Measurements from ENCODE around the gene TMEM126A.

TMEM126A gene

GRCh38 chr11:85620256-85620655 is 27.5 kb upstream of the TMEM126A start:
- H2BK12ac ChIP-seq (ENCODE audit: low read length) = no peak overlapping the region
- H4K12ac ChIP-seq (ENCODE audit: low read depth, low read length) = no peak overlapping the region
- no peaks in the 10 kb centered on the region for H3K4me1 ChIP-seq (ENCODE audit: control insufficient read depth in 1 of 2, insufficient read depth in 2 of 2, low read length in 2 of 2)
- no peak overlapping the region for H3K14ac ChIP-seq (ENCODE audit: low read length)
- WGBS (ENCODE audit: extremely low coverage, insufficient coverage, insufficient read length) = no CpG with 5 or more reads among the region's 3 CpGs
- H4K8ac ChIP-seq (ENCODE audit: low read depth, low read length) = no peak overlapping the region
- H3K9me3 ChIP-seq (ENCODE audit: insufficient read depth, low read depth, low read length) = no peaks in the 10 kb centered on the region
- no peak overlapping the region for H3K4ac ChIP-seq (ENCODE audit: low read depth, low read length)
- no peaks in the 10 kb centered on the region for H3K79me1 ChIP-seq (ENCODE audit: low read length)
- DNase-seq = no peak
- H3K23ac ChIP-seq (ENCODE audit: low read length) = no peak overlapping the region
- no peak overlapping the region for H3K27ac ChIP-seq (ENCODE audit: low read depth, low read length)
- no peaks in the 10 kb centered on the region for H3K27me3 ChIP-seq (ENCODE audit: insufficient read depth, low read length)
- no peak overlapping the region for H2AFZ ChIP-seq (ENCODE audit: insufficient read depth, low read length, poor library complexity)
- no peaks in the 10 kb centered on the region for H3K36me3 ChIP-seq (ENCODE audit: control insufficient read depth in 1 of 2, insufficient read depth in 2 of 2, low read length in 2 of 2)
- H2BK5ac ChIP-seq (ENCODE audit: low read depth, low read length, poor library complexity) = no peak overlapping the region
- H2BK120ac ChIP-seq (ENCODE audit: insufficient read depth, low read length, poor library complexity) = no peak overlapping the region
- no peak overlapping the region for H3K4me3 ChIP-seq (ENCODE audit: low read depth, low read length)
- H3K4me2 ChIP-seq (ENCODE audit: low read length) = no peak overlapping the region
- no peak overlapping the region for H2AK5ac ChIP-seq (ENCODE audit: low read length)
- H3K79me2 ChIP-seq (ENCODE audit: control insufficient read depth, insufficient read depth, low read length, poor library complexity) = no peaks in the 10 kb centered on the region
- H3K18ac ChIP-seq (ENCODE audit: low read length) = no peak overlapping the region
- H3K9ac ChIP-seq (ENCODE audit: low read length) = no peak overlapping the region
- H4K91ac ChIP-seq (ENCODE audit: low read depth, low read length) = no peak overlapping the region

GRCh38 chr11:85626496-85626895 is 21.3 kb upstream of the TMEM126A start:
- H4K8ac ChIP-seq (ENCODE audit: low read depth, low read length) = no peak overlapping the region
- H3K79me2 ChIP-seq (ENCODE audit: control insufficient read depth, insufficient read depth, low read length, poor library complexity) = peaks cover 2% of the 10 kb centered on the region
- no peak for DNase-seq
- no peak overlapping the region for H4K91ac ChIP-seq (ENCODE audit: low read depth, low read length)
- H3K4me2 ChIP-seq (ENCODE audit: low read length) = no peak overlapping the region
- H3K27me3 ChIP-seq (ENCODE audit: insufficient read depth, low read length) = no peaks in the 10 kb centered on the region
- H3K4me3 ChIP-seq (ENCODE audit: low read depth, low read length) = no peak overlapping the region
- no peak overlapping the region for H2BK5ac ChIP-seq (ENCODE audit: low read depth, low read length, poor library complexity)
- no peak overlapping the region for H3K4ac ChIP-seq (ENCODE audit: low read depth, low read length)
- no peak overlapping the region for H3K9ac ChIP-seq (ENCODE audit: low read length)
- peaks cover 0 to 4% of the 10 kb centered on the region in 2 experiments for H3K4me1 ChIP-seq (ENCODE audit: control insufficient read depth in 1 of 2, insufficient read depth in 2 of 2, low read length in 2 of 2)
- peaks cover 7% of the 10 kb centered on the region for H3K79me1 ChIP-seq (ENCODE audit: low read length)
- no peak overlapping the region for H2BK12ac ChIP-seq (ENCODE audit: low read length)
- peaks cover 2 to 4% of the 10 kb centered on the region in 2 experiments for H3K36me3 ChIP-seq (ENCODE audit: control insufficient read depth in 1 of 2, insufficient read depth in 2 of 2, low read length in 2 of 2)
- H4K12ac ChIP-seq (ENCODE audit: low read depth, low read length) = no peak overlapping the region
- no peaks in the 10 kb centered on the region for H3K9me3 ChIP-seq (ENCODE audit: insufficient read depth, low read depth, low read length)
- no peak overlapping the region for H3K18ac ChIP-seq (ENCODE audit: low read length)
- H2AK5ac ChIP-seq (ENCODE audit: low read length) = no peak overlapping the region
- H2AFZ ChIP-seq (ENCODE audit: insufficient read depth, low read length, poor library complexity) = no peak overlapping the region
- H3K23ac ChIP-seq (ENCODE audit: low read length) = no peak overlapping the region
- no peak overlapping the region for H2BK120ac ChIP-seq (ENCODE audit: insufficient read depth, low read length, poor library complexity)
- no peak overlapping the region for H3K14ac ChIP-seq (ENCODE audit: low read length)
- no peak overlapping the region for H3K27ac ChIP-seq (ENCODE audit: low read depth, low read length)
- no CpG with 5 or more reads among the region's 2 CpGs for WGBS (ENCODE audit: extremely low coverage, insufficient coverage, insufficient read length)

- Histone ChIP-seq H3K27ac (ENCODE audit: low read depth, low read length) (peak within 1 kb of the TSS; percentile 37), H3K4me1 (ENCODE audit: control insufficient read depth in 1 of 2, insufficient read depth in 2 of 2, low read length in 2 of 2) (peaks cover 0 to 4% of the 10 kb centered on the region in 2 experiments), H4K12ac (ENCODE audit: low read depth, low read length) (peak within 1 kb of the TSS; percentile 61), H2BK12ac (ENCODE audit: low read length) (no peak within 1 kb of the TSS), H2AK5ac (ENCODE audit: low read length) (no peak within 1 kb of the TSS), H4K8ac (ENCODE audit: low read depth, low read length) (peak within 1 kb of the TSS; percentile 73), H3K9me3 (ENCODE audit: insufficient read depth, low read depth, low read length) (no peaks in the 10 kb centered on the region), H3K27me3 (ENCODE audit: insufficient read depth, low read length) (no peaks in the 10 kb centered on the region), H3K23ac (ENCODE audit: low read length) (no peak within 1 kb of the TSS), H2BK5ac (ENCODE audit: low read depth, low read length, poor library complexity) (peak within 1 kb of the TSS; percentile 36), H3K36me3 (ENCODE audit: control insufficient read depth in 1 of 2, insufficient read depth in 2 of 2, low read length in 2 of 2) (peaks cover 2 to 4% of the 10 kb centered on the region in 2 experiments), H2AFZ (ENCODE audit: insufficient read depth, low read length, poor library complexity) (peak within 1 kb of the TSS; percentile 99), H3K14ac (ENCODE audit: low read length) (peak within 1 kb of the TSS; percentile 74), H3K4ac (ENCODE audit: low read depth, low read length) (no peak within 1 kb of the TSS), H4K91ac (ENCODE audit: low read depth, low read length) (peak within 1 kb of the TSS; percentile 74), H3K4me3 (ENCODE audit: low read depth, low read length) (peak within 1 kb of the TSS; percentile 75), H3K4me2 (ENCODE audit: low read length) (peak within 1 kb of the TSS; percentile 93), H3K9ac (ENCODE audit: low read length) (peak within 1 kb of the TSS; percentile 46), H2BK120ac (ENCODE audit: insufficient read depth, low read length, poor library complexity) (peak within 1 kb of the TSS; percentile 52), H3K79me2 (ENCODE audit: control insufficient read depth, insufficient read depth, low read length, poor library complexity) (peaks cover 2% of the 10 kb centered on the region), H3K18ac (ENCODE audit: low read length) (peak within 1 kb of the TSS; percentile 81), H3K79me1 (ENCODE audit: low read length) (peaks cover 7% of the 10 kb centered on the region)
- WGBS (ENCODE audit: extremely low coverage, insufficient coverage, insufficient read length) = no CpG with 5 or more reads among the region's 23 CpGs
- DNase-seq = peak in 1 of 2 donors; percentile 27
Measured at GRCh38 chr11:85627332-85627997, 20.3 kb upstream of the TMEM126A start, which contains the start of gene DLG2. TSS of gene DLG2 (minus strand) at chr11:85627344.

GRCh38 chr11:85627998-85628770 is 19.6 kb upstream of the TMEM126A start, which contains the start of gene TMEM126B:
TSS of gene TMEM126B (plus strand) at chr11:85628593. CDS start at chr11:85628608, 15 bp downstream.
- H3K14ac ChIP-seq (ENCODE audit: low read length) = peak within 1 kb of the TSS; percentile 74
- peak within 1 kb of the TSS; percentile 74 for H4K91ac ChIP-seq (ENCODE audit: low read depth, low read length)
- H3K23ac ChIP-seq (ENCODE audit: low read length) = no peak within 1 kb of the TSS
- peak within 1 kb of the TSS; percentile 79 for H3K4me3 ChIP-seq (ENCODE audit: low read depth, low read length)
- no peaks in the 10 kb centered on the region for H3K9me3 ChIP-seq (ENCODE audit: insufficient read depth, low read depth, low read length)
- peak within 1 kb of the TSS; percentile 93 for H3K4me2 ChIP-seq (ENCODE audit: low read length)
- H3K36me3 ChIP-seq (ENCODE audit: control insufficient read depth in 1 of 2, insufficient read depth in 2 of 2, low read length in 2 of 2) = peaks cover 2 to 4% of the 10 kb centered on the region in 2 experiments
- H2AK5ac ChIP-seq (ENCODE audit: low read length) = no peak within 1 kb of the TSS
- H4K8ac ChIP-seq (ENCODE audit: low read depth, low read length) = peak within 1 kb of the TSS; percentile 73
- H2BK120ac ChIP-seq (ENCODE audit: insufficient read depth, low read length, poor library complexity) = peak within 1 kb of the TSS; percentile 52
- H4K12ac ChIP-seq (ENCODE audit: low read depth, low read length) = peak within 1 kb of the TSS; percentile 61
- H3K79me2 ChIP-seq (ENCODE audit: control insufficient read depth, insufficient read depth, low read length, poor library complexity) = peaks cover 2% of the 10 kb centered on the region
- H3K18ac ChIP-seq (ENCODE audit: low read length) = peak within 1 kb of the TSS; percentile 81
- H3K9ac ChIP-seq (ENCODE audit: low read length) = peak within 1 kb of the TSS; percentile 81
- DNase-seq = peak; percentile 99
- H2BK12ac ChIP-seq (ENCODE audit: low read length) = no peak within 1 kb of the TSS
- H3K79me1 ChIP-seq (ENCODE audit: low read length) = peaks cover 7% of the 10 kb centered on the region
- H3K27me3 ChIP-seq (ENCODE audit: insufficient read depth, low read length) = no peaks in the 10 kb centered on the region
- WGBS (ENCODE audit: extremely low coverage, insufficient coverage, insufficient read length) = no CpG with 5 or more reads among the region's 41 CpGs
- H3K4me1 ChIP-seq (ENCODE audit: control insufficient read depth in 1 of 2, insufficient read depth in 2 of 2, low read length in 2 of 2) = peaks cover 0 to 4% of the 10 kb centered on the region in 2 experiments
- H3K27ac ChIP-seq (ENCODE audit: low read depth, low read length) = peak within 1 kb of the TSS; percentile 37
- peak within 1 kb of the TSS; percentile 43 for H3K4ac ChIP-seq (ENCODE audit: low read depth, low read length)
- peak within 1 kb of the TSS; percentile 42 for H2BK5ac ChIP-seq (ENCODE audit: low read depth, low read length, poor library complexity)
- H2AFZ ChIP-seq (ENCODE audit: insufficient read depth, low read length, poor library complexity) = peak within 1 kb of the TSS; percentile 99
